BJ (cell line): Measurements from ENCODE around the gene DAB2IP. TPM values are rescaled to one million over a fixed set of nuclear protein-coding genes. Genes with fewer than 3 reads are reported as not detected.
"Not testable (repeated sequence)": the region's sequence is repeated elsewhere in the genome, so short reads cannot be mapped to it uniquely, and the experiment has no call there.

ENCODE experiments used
- CTCF ChIA-PET: fragments of 350-600 bp; formaldehyde crosslinking; extraction: SDS; loops from one replicate; lab custom pipeline; 2021; ENCODE audit warnings: antibody characterized with exemption, inconsistent platforms; lab: Yijun Ruan, JAX
- POLR2A ChIA-PET: fragments of 300-600 bp; sonication (Branson Sonifier 250); formaldehyde crosslinking; extraction: SDS; loops from one replicate; lab custom pipeline; 2021; ENCODE audit warnings: antibody characterized with exemption; lab: Charles Lee
- DNase-seq: peaks from one replicate; pipeline ENCODE4 v3.0.0-alpha.2; 2011; ENCODE audit warnings: low read depth
- H3K27me3 ChIP-seq: 2 replicates; pipeline ENCODE4 v1.6.0; 2011; ENCODE audit warnings: low read length; ENCODE audit not compliant: control insufficient read depth, insufficient read depth
- H3K36me3 ChIP-seq: 2 replicates; pipeline ENCODE4 v1.5.1; 2011; ENCODE audit warnings: low read length; ENCODE audit not compliant: control insufficient read depth, insufficient read depth
- H3K4me3 ChIP-seq: 2 replicates; pipeline ENCODE4 v1.5.1; 2011; ENCODE audit warnings: low read depth, mild to moderate bottlenecking, control low read depth, low read length
- CTCF ChIP-seq: IDR thresholded peaks from 2 replicates; pipeline ENCODE4 v1.5.1; 2011; ENCODE audit warnings: low read depth, mild to moderate bottlenecking, control low read depth, inconsistent platforms, low read length, moderate library complexity; ENCODE audit not compliant: insufficient read depth
- polyA plus RNA-seq: library from polyadenylated mRNA; depleted of rRNA; stranded (reverse); fragments of >200 nt; gene quantifications from 2 replicates; pipeline ENCODE4 v1.2.3, GENCODE V29; 2011

Gene DAB2IP
- polyA plus RNA-seq, 1 experiment: 38.1 TPM

GRCh38 chr9:121619545-121620324 lies 31.7 kb upstream of the DAB2IP start:
- Histone ChIP-seq H3K4me3 (no peak overlapping the region), H3K27me3 (no peaks in the 10 kb centered on the region), H3K36me3 (no peaks in the 10 kb centered on the region)
- DNase-seq: no peak
- ChIA-PET CTCF (interaction anchor here (0.6 to 3.6 kb wide), 7 partner anchors 9 to 131 kb away, joined by 3 to 30 read pairs (median 4); no protein-coding TSS in a partner anchor), POLR2A (no interaction called here)
- TF ChIP-seq CTCF: no peak

- POLR2A ChIA-PET: no interaction called here
- no peak for DNase-seq
- Histone ChIP-seq H3K4me3 (no peak overlapping the region), H3K27me3 (no peaks in the 10 kb centered on the region), H3K36me3 (no peaks in the 10 kb centered on the region)
- CTCF ChIA-PET: interaction anchor here (0.9 to 3.6 kb wide), 7 partner anchors 9 to 505 kb away, joined by 3 to 30 read pairs (median 4); no protein-coding TSS in a partner anchor
- TF ChIP-seq CTCF: no peak
Measured at GRCh38 chr9:121620325-121620673, 31.1 kb upstream of the DAB2IP start.

GRCh38 chr9:121620777-121621449 lies 30.5 kb upstream of the DAB2IP start:
- Histone ChIP-seq H3K36me3 (no peaks in the 10 kb centered on the region), H3K4me3 (no peak overlapping the region), H3K27me3 (no peaks in the 10 kb centered on the region)
- peak; percentile 57 for TF ChIP-seq CTCF
- no peak for DNase-seq
- CTCF ChIA-PET: interaction anchor here (0.5 to 3.6 kb wide), 10 partner anchors 10 to 504 kb away, joined by 3 to 30 read pairs (median 4); no protein-coding TSS in a partner anchor
- POLR2A ChIA-PET: no interaction called here

GRCh38 chr9:121622387-121623203 lies 28.8 kb upstream of the DAB2IP start:
- no peak for TF ChIP-seq CTCF
- Histone ChIP-seq H3K36me3 (no peaks in the 10 kb centered on the region), H3K4me3 (no peak overlapping the region), H3K27me3 (no peaks in the 10 kb centered on the region)
- ChIA-PET POLR2A (interaction anchor here (0.6 to 0.7 kb wide), 2 partner anchors 9 to 14 kb away, joined by 3 to 12 read pairs; no protein-coding TSS in a partner anchor), CTCF (interaction anchor here (1.2 to 3.6 kb wide), 4 partner anchors 12 to 77 kb away, joined by 3 to 30 read pairs (median 3); no protein-coding TSS in a partner anchor)
- peak; percentile 29 for DNase-seq

GRCh38 chr9:121623430-121623829 lies 28.0 kb upstream of the DAB2IP start:
- CTCF ChIA-PET: interaction anchor here (1.1 to 1.5 kb wide), 3 partner anchors 15 to 78 kb away, joined by 3 read pairs; no protein-coding TSS in a partner anchor
- POLR2A ChIA-PET, H3K27me3 ChIP-seq, H3K4me3 ChIP-seq, H3K36me3 ChIP-seq, DNase-seq: not testable (repeated sequence)
